HG03575 (cell line): ENCODE data around the gene ETHE1.

Source experiments
- ATAC-seq: cut with Tn5 transposase; IDR thresholded peaks from one replicate; pipeline ENCODE4 v1.9.1; 2021; ENCODE audit not compliant: unreplicated experiment, insufficient number of reproducible peaks, low FRiP score; ENCODE audit errors: extremely low read depth

ETHE1 gene

DNA sequence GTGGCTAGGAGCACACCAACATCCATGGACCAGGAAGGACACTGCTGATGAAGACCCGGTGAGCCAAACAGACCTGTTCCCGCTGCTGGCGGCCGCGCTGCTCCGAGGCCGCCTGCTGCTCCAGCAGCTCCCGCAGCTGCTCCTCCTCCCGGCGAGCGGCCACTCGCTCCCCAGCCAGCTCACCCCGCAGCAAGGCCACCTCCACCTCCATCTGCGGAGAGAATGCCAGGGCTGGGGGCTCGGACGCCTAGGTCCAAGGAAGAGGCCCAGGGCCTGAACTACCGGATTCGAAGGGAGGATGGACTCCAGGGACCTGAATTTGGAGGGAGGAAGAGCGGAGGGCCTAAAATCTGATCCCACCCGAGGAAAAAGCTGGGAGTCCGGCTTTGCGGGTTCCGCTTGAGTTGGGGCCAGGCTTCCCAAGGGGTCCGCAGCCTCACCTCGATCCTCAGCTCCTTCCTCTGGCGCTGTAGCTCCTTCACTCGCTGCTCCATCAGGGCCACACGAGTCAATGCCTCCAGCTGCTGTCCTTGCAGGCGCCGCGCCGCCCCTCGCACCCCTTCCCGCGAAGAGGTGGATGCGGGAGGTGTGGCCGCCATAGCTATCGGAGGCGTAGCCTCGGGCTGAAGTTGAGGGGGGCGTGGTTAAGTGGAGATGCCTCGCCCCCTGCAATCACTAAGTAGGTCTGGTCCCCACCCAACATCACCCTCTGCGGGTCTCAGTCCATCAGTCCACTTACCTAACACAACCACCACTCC is 25.2 kb downstream of the ETHE1 start:
- ATAC-seq, result no peak

DNA sequence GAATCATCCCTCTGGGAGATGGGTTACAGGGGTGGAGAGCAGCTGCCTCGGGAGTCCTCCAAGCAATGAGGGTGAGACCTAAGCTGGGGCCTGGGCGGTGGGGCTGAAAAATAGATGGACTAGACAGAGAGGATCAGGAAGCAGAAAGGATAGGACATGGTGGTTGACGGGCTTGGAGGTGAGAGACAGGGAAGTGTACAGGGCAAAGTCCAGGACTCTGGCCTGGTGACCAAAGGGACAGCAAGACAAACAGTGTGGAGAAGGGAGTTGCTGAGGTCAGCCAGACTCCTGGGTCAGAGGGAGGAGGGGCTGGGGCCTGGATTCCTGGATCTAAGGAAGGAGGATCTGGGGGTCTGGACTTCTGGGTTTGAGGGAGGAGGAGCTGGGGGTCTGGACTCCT is 28.0 kb downstream of the ETHE1 start:
- no peak for ATAC-seq

DNA sequence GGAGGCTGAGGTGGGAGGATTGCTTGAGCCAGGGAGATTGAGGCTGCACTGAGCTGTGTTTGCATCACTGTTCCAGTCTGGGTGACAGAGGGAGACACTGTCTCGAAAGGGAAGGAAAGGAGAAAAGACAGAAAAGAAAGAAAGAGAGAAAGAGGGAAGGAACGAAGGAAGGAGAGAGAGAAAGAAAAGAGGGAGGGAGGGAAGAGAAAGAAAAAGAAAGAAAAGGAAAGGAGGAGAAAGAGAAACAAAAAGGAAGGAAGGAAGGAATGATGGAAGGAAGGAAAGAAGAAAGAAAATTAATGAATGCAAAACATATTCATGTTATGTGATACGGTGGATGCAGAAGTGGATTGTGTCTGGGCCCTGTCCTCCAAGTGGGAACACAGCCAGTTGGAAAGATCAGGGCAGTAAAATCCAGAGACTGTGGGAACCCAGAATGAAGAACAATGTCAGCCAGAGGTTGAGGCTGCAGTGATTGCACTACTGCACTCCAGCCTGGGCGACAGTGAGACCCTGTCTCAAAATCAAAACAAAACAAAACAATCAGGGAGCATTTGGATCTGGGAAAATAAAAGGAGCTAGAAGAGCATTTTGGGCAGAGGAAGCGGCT is 28.7 kb downstream of the ETHE1 start:
- ATAC-seq, result no peak

DNA sequence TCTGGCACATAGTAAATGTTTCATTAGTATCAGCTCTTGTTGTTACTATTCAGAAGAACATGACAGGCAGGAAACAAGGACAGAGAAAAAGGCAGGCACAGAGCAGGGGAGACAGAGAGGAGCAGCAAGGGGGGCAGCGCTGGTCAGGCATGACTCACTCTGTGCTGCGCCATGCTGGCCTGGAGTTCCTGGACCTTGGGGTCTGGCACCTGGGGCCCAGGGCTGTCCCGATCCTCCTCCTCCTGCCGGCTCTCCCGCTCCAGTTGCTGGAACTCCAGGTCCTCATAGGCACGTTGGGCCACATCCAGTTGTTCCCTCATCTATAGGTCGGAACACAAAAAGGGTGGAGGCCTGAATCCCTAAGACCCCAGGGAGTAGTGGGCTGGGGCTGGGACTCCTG is 30.0 kb downstream of the ETHE1 start:
- no peak for ATAC-seq

DNA sequence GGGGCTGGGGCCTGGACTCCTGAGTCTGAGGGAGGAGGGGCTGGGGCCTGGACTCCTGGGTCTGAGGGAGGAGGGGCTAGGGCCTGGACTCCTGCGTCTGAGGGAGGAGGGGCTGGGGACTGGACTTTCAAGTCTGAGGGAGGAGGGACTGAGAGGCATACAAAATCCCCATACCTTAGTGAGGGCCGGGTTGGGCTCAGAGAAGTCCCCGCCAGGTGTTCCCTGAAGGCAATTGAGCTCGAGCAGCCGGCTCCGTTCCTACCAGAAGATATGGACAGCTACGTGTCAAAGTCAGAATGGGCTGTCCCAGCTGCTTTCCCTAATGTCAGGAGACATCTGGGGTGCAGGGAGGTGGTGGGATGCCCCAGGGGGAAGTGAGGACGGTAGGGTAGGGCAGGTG is 31.9 kb downstream of the ETHE1 start:
- no peak for ATAC-seq

DNA sequence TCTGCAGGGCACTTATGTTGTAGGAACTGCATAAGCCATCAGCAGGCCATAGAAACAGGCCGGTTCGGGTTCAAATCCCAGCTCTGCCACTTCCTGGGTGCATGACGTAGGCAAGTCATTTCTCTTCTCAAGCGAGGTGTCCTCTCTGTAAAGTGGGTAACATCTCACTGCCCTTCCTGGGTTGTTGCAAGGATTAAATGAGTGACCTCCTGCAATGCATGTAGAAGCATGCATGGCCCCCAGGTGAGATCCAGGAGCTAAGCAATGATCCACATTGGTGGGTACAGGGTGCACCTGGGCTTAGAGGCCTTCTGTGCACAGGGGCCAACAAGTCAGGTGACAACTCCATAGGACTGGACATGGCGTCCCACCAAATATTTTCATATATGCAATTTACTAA is 36.2 kb downstream of the ETHE1 start:
- ATAC-seq, result no peak

DNA sequence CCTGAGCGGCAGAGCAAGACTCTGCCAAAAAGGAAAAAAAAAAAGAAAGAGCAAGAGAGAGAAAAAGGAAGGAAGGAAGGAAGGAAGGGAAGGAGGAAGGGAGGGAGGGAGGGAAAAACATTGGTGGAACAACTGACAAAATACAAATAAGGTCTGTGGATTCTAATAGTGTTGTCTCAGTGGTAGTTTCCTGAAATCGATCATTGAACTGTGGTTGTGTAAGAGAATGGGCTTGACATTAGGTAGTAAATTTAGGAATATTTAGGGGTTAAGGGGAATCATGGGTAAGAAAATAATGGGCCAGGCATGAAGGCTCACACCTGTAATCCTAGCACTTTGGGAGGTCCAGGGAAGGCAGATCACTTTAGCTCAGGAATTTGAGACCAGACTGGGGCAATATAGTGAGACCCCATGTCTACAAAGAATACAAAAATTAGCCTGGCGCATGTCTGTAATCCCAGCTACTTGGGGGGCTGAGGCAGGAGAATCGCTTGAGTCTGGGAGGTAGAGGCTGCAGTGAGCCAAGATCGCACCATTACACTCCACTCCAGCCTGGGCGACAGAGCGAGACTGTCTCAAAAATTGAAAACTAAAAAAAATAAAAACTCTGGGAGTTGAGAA is 36.9 kb downstream of the ETHE1 start:
- ATAC-seq, result no peak

DNA sequence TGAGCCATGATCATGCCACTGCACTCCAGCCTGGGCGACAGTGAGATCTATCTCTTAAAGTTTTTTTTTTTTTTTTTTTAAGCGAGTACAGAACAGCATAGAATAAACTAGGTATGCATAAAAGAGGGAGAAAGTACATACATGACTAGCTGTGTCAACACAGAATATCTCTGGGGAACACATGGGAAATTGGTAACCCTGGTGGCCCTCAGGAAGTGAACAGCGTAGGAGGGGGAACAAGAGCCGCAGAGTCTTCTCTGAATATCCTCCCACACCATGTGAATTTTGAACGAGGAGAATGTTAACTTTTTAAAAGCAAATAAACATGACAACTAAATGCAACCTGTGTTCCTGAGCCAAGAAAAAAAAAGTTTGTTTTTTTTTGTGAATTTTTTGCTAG is 37.7 kb downstream of the ETHE1 start:
- ATAC-seq, result no peak

DNA sequence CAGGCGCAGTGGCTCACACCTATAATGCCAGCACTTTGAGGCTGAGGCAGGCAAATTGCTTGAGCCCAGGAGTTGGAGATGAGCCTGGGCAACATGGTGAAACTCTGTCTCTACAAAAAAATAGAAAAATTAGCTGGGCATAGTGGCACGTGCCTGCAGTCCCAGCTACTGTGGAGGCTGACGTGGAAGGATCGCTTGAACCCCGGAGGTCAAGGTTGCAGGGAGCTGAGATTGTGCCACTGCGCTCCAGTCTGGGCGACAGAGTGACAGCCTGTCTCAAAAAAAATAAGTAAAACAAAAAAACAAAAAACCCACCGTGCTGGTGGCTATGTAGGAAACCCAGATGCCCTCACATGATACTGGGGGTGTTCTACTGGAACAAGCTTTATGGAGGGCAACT is 38.8 kb downstream of the ETHE1 start:
- ATAC-seq, result no peak

DNA sequence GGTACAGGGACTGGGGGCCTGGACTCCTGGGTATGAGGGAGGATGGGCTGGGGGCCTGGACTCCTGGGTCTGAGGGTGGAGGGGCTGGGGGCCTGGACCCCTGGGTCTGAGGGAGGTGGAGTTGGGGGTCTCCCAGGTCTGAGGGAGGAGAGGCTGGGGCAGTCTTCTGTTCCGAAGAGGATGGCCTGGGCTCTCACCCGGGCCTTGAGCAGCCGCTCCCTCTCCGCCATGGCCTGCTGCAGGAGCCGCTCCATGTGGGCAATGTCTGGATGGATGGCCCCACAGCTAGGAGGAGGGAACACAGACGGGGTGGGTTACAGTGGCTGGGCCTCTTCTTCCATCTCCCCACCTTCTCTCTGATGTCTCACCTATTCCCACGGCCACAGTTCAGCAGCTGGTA is 40.6 kb downstream of the ETHE1 start:
- ATAC-seq, result no peak

DNA sequence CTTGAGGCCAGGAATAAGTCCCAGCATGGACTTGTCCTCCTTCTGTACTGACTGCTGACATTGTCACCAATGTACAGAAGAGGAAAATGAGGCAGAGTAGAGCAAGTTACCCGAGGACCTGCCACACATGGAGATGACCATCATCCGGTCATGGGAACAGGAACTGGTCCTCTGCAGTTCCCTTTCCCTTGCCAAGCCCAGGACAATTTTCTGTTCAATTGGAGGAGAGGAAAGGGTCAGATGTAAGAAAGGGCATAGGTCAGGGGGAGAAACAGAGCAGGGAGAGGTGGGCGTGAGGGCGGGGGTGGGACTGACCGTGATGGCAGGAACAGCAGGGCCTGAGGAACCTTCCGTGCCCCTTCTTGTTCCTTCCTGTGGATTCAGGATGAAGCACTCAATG is 41.0 kb downstream of the ETHE1 start:
- ATAC-seq, result no peak

DNA sequence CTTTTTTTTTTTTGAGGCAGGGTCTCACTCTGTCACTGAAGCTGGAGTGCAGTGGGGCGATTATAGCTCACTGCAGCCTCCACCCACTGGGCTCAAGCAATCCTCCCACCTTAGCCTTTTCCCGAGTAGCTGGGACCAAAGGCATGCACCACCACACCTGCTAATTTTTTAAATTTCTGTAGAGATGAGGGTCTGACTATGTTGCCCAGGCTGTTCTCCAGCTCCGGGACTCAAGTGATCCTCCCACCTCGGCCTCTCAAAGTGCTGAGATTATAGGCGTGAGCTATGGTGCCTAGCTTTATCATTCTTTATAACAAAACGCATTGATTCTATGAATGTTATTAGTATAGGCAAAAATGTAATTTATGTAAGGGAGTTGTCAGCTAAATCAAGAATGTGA is 43.7 kb downstream of the ETHE1 start:
- ATAC-seq, result no peak

DNA sequence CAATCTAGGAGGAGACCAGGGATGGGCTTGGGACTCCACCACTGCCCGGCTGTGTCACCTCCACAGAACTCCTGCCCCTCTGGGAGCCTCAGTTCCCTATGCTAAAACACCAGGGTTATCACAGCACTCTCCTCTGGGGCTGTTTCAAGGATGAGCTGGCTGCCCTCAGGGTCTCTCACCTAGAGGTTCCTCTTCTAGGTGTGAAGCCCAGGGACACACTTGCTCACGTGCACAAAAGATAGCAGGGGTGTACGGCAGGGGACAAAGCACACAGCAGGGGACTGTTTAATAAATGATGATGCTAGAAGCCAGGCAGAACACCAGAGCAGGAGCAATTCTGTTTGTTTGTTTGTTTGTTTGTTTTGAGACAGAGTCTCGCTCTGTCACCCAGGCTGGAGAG is 44.8 kb downstream of the ETHE1 start:
- no peak for ATAC-seq

DNA sequence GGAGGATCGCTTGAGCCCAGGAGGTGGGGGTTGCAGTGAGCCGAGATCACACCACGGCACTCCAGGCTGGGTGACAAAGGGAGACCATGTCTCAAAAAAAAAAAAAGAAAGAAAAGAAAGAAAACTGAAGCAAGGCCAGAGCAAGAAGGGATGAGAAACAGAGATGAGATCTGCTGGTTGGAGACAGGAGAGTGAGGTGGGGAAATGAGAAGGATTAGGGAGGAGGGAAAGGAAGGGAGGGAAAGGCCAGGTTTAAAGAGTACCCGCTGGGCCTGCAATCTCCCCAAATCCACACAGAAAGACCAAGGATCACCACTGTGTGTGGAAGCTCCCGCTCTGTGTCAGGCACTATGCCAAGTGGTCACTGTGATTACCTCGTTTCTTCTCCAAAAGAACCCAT is 45.3 kb downstream of the ETHE1 start:
- ATAC-seq, result no peak

DNA sequence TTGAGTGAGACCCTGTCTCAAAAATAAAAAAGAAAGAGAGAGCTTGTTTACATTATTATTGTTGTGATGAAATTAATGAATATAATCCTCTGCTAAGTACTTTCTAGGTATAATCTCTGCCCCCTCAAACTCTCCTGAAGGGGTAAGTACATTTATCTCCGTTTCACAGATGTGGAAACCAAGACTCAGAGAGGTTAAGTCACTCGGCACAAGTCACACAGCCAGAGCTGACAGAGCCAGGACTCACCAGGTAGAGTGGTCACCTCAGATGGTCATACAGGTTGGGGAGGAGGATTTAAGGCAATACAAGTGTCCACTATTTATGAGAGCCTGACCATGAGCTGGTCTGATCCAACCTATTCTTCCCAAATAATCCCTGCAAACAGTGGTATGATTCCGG is 46.4 kb downstream of the ETHE1 start:
- no peak for ATAC-seq

DNA sequence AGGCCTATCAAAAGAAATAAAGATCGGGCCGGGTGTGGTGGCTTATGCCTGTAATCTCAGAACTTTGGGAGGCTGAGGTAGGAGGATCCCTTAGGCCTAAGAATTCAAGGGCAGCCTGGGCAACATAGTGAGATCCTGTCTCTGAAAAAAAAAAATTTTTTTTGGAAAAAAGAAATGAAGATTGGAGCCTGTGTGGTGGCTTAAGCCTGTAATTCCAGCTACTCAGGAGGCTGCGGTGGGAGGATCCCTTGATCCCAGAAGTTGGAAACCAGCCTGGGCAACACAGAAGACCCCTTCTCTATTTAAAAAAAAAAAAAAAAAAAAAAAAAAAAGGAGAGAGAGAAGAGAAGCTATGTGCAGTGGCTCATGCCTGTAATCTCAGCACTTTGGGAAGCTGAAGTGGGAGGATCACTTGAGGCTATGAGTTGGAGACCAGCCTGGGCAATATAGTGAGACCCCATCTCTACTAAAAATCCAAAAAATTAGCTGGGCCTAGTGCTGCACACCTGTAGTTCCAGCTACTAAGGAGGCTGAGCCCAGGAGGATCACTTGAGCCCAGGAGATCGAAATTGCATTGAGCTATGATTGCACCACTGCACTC is 46.9 kb downstream of the ETHE1 start:
- no peak for ATAC-seq

DNA sequence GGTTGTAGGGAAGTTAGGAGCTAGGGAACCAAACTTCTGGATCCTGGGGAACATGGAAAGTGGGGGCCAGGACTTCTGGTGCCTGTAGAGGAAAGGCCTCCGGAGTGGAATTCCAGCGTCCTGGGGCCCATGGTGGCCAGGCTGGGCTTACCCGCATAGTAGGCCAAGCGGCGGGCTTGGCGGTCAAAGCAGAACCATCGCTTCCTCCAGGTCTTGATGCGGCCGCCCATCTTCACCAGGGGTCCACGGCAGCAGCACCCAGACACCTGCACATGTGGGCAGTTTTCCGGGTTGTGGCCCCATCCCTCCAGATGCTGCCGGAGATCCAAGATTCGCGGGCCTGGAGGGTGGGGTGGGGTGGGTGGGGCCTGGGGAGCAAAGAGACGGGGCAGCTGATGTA is 47.8 kb downstream of the ETHE1 start:
- ATAC-seq, result no peak

DNA sequence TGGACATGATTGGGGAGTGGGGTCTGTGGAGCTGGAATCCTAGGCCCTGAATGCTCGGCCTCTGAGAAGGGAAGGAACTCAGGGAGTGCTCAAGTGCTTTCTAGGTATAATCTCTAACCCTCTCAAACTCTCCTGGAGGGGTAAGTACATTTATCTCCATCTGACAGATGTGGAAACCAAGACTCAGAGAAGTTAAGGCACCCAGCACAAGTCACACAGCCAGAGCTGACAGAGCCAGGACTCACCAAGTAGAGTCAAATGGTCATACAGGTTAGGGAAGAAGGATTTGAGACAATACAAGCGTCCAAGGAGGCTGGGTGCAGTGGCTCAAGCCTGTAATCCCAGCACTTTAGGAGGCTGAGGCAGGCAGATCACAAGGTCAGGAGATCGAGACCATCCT is 48.7 kb downstream of the ETHE1 start:
- no peak for ATAC-seq

DNA sequence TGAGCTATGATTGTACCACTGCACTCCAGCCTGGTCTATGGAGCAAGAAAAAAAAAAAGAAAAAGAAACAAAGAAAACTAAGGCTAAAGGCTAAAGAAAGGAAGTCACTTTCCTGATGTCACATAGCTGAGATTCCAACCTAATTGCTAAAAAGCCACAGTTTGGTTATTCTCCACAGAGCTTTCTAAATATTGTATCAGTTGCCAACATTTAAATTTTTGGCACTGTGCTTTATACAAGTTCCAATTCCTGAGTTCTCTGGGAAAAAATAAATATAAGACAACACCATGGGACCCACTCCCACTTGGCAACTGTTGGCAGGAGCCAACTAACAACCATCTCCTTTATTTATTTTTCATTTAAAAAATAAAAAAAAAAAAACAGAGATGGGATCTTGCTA is 50.4 kb downstream of the ETHE1 start:
- no peak for ATAC-seq

DNA sequence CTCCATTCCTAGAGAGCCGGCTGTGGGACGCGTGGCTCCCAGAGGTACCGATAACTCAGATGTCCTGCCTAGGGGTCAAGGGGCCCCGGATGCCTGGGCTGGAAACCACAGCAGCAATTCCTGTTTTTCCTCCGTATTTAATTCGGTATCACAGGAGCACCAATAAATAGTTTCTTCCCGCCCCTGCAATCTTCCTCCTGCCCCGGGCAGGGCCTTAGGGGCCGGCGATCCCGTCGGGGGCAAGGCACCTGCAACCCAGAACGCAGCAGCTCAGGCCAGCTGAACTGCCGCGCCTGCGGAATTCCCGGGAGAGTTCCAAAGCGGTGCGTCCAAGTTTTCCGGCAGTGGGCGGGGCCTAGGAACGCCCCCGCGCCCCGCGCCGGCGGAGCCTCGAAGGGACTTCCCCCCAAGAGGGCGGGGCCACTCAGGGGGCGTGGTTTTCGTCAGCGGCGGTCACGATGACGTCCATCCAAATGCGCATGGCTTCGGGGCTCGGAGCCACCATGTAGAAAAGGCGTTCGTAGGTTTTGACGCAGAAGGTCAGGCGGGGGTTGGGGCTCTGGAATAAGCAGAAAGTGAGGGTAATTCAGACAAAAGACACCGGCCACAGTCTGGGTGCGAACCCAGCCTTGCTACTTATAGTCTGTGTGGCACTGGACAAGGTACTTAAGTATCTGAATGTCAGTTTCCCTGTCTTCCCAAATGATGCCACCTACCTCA is 51.9 kb downstream of the ETHE1 start:
- no peak for ATAC-seq
